Stimulated activated naive B cell treated with anti-CD40 and anti-IgM and Interleukin-4, amounts not matched to agents 10 μg/mL and 1 μg/mL and 100 μg/mL, for 72 hours (primary cell): ENCODE measurements around the gene FAM24B.

ENCODE experiments used
- ATAC-seq, 2 donors: fragments of 150-1000 bp; cut with Tn5 transposase; replicated peaks; 2 replicates each; pipeline ENCODE4 v1.10.0; 2021; ENCODE audit warnings: moderate library complexity in 1 of 2
- DNase-seq: peaks from one replicate; pipeline ENCODE4 v3.0.0; 2021
- H3K27ac Mint-ChIP-seq: one replicate; pipeline ENCODE4 v1.8.0; 2022; ENCODE audit warnings: mild to moderate bottlenecking, mixed read lengths
- H3K27me3 Mint-ChIP-seq, 2 donors: one replicate each; pipeline ENCODE4 v1.8.0; 2022; ENCODE audit warnings: mixed read lengths in 2 of 2
- H3K36me3 Mint-ChIP-seq, 2 donors: one replicate each; pipeline ENCODE4 v1.8.0; 2022; ENCODE audit warnings: mixed read lengths in 2 of 2, mild to moderate bottlenecking in 1 of 2
- H3K4me1 Mint-ChIP-seq, 2 donors: one replicate each; pipeline ENCODE4 v1.8.0; 2022; ENCODE audit warnings: mixed read lengths in 2 of 2, mild to moderate bottlenecking in 1 of 2
- H3K4me3 Mint-ChIP-seq, 2 donors: one replicate each; pipeline ENCODE4 v1.8.0; 2022; ENCODE audit warnings: mild to moderate bottlenecking in 2 of 2, mixed read lengths in 2 of 2, moderate library complexity in 1 of 2
- H3K9me3 Mint-ChIP-seq, 2 donors: one replicate each; pipeline ENCODE4 v1.8.0; 2022; ENCODE audit warnings: mixed read lengths in 2 of 2, mild to moderate bottlenecking in 1 of 2

FAM24B gene

GRCh38 chr10:122828716-122829255, 50.6 kb downstream of the FAM24B start:
- H3K4me1 Mint-ChIP-seq: no peaks in the 10 kb centered on the region
- no peak for DNase-seq
- H3K36me3 Mint-ChIP-seq: peaks cover 19 to 23% of the 10 kb centered on the region in 2 donors
- ATAC-seq: no peak
- H3K27me3 Mint-ChIP-seq: peaks cover 12 to 14% of the 10 kb centered on the region in 2 donors
- no peak overlapping the region for H3K27ac Mint-ChIP-seq
- H3K4me3 Mint-ChIP-seq: no peak overlapping the region
- no peaks in the 10 kb centered on the region for H3K9me3 Mint-ChIP-seq

- Mint-ChIP-seq H3K36me3 (peaks cover 16 to 19% of the 10 kb centered on the region in 2 donors), H3K27ac (no peak overlapping the region), H3K4me3 (no peak overlapping the region), H3K27me3 (peaks cover 18 to 20% of the 10 kb centered on the region in 2 donors), H3K4me1 (no peaks in the 10 kb centered on the region), H3K9me3 (no peaks in the 10 kb centered on the region)
- no peak for DNase-seq
- ATAC-seq: no peak
Observed at GRCh38 chr10:122827302-122827701, 52.1 kb downstream of the FAM24B start.

GRCh38 chr10:122822973-122823690, 56.2 kb downstream of the FAM24B start:
- Mint-ChIP-seq H3K36me3 (no peaks in the 10 kb centered on the region), H3K27ac (no peak overlapping the region), H3K27me3 (peaks cover 41 to 44% of the 10 kb centered on the region in 2 donors), H3K4me3 (no peak overlapping the region), H3K4me1 (no peaks in the 10 kb centered on the region), H3K9me3 (no peaks in the 10 kb centered on the region)
- no peak for ATAC-seq
- DNase-seq: no peak

GRCh38 chr10:122821808-122822207, 57.6 kb downstream of the FAM24B start:
- Mint-ChIP-seq H3K9me3 (no peaks in the 10 kb centered on the region), H3K36me3 (no peaks in the 10 kb centered on the region), H3K4me3 (no peak overlapping the region), H3K27me3 (peaks cover 50 to 51% of the 10 kb centered on the region in 2 donors), H3K4me1 (no peaks in the 10 kb centered on the region), H3K27ac (no peak overlapping the region)
- ATAC-seq (no peak), DNase-seq (no peak)

- Mint-ChIP-seq H3K36me3 (no peaks in the 10 kb centered on the region), H3K4me1 (peaks cover 0 to 2% of the 10 kb centered on the region in 2 donors), H3K4me3 (no peak overlapping the region), H3K9me3 (no peaks in the 10 kb centered on the region), H3K27ac (no peak overlapping the region), H3K27me3 (peaks cover 28 to 33% of the 10 kb centered on the region in 2 donors)
- ATAC-seq: no peak
- DNase-seq: no peak
Observed at GRCh38 chr10:122815458-122815857, 63.9 kb downstream of the FAM24B start.

GRCh38 chr10:122814493-122814892, 64.9 kb downstream of the FAM24B start:
- peaks cover 0 to 2% of the 10 kb centered on the region in 2 donors for H3K4me1 Mint-ChIP-seq
- H3K9me3 Mint-ChIP-seq: peaks cover 0 to 1% of the 10 kb centered on the region in 2 donors
- ATAC-seq (no peak), DNase-seq (no peak)
- no peak overlapping the region for H3K27ac Mint-ChIP-seq
- H3K27me3 Mint-ChIP-seq: peaks cover 22 to 27% of the 10 kb centered on the region in 2 donors
- no peak overlapping the region for H3K4me3 Mint-ChIP-seq
- H3K36me3 Mint-ChIP-seq: no peaks in the 10 kb centered on the region

GRCh38 chr10:122812751-122813150, 66.6 kb downstream of the FAM24B start:
- DNase-seq: no peak
- H3K9me3 Mint-ChIP-seq: peaks cover 0 to 1% of the 10 kb centered on the region in 2 donors
- H3K4me3 Mint-ChIP-seq: no peak overlapping the region
- no peaks in the 10 kb centered on the region for H3K36me3 Mint-ChIP-seq
- peaks cover 0 to 2% of the 10 kb centered on the region in 2 donors for H3K4me1 Mint-ChIP-seq
- no peak for ATAC-seq
- H3K27ac Mint-ChIP-seq: no peak overlapping the region
- H3K27me3 Mint-ChIP-seq: peaks cover 11 to 16% of the 10 kb centered on the region in 2 donors

- DNase-seq (no peak), ATAC-seq (no peak)
- Mint-ChIP-seq H3K4me3 (no peak overlapping the region), H3K27me3 (peaks cover 15 to 22% of the 10 kb centered on the region in 2 donors), H3K27ac (no peak overlapping the region), H3K36me3 (no peaks in the 10 kb centered on the region), H3K4me1 (no peaks in the 10 kb centered on the region), H3K9me3 (no peaks in the 10 kb centered on the region)
Observed at GRCh38 chr10:122802282-122802681, 77.1 kb downstream of the FAM24B start.
